Stomach smooth muscle (tissue), 2 donors: ENCODE measurements around the gene HAP1.

Experiments
- H3K27ac ChIP-seq: one replicate; pipeline ENCODE4 v1.7.0; 2013; ENCODE audit warnings: mild to moderate bottlenecking, low read length, inconsistent platforms
- H3K27me3 ChIP-seq, 2 donors: one replicate each; pipeline ENCODE4 v1.7.0; 2013; ENCODE audit warnings: low read length in 2 of 2; ENCODE audit not compliant: insufficient read depth in 2 of 2, control insufficient read depth in 1 of 2
- H3K36me3 ChIP-seq, 2 donors: one replicate each; pipeline ENCODE4 v1.7.0; 2013; ENCODE audit warnings: low read length in 2 of 2; ENCODE audit not compliant: control insufficient read depth in 2 of 2, insufficient read depth in 2 of 2
- H3K4me1 ChIP-seq: one replicate; pipeline ENCODE4 v1.7.0; 2013; ENCODE audit warnings: low read length; ENCODE audit not compliant: control insufficient read depth, insufficient read depth
- H3K4me3 ChIP-seq, 2 donors: one replicate each; pipeline ENCODE4 v1.7.0; 2013; ENCODE audit warnings: low read length in 2 of 2
- H3K9ac ChIP-seq, 2 donors: one replicate each; pipeline ENCODE4 v1.7.0; 2013; ENCODE audit warnings: low read length in 2 of 2, mild to moderate bottlenecking in 1 of 2
- H3K9me3 ChIP-seq, 2 donors: one replicate each; pipeline ENCODE4 v1.7.0; 2013; ENCODE audit warnings: low read length in 2 of 2; ENCODE audit not compliant: control insufficient read depth in 2 of 2
- donor health status: healthy.
- donor health status: Pancreatic carcinoma.

Gene HAP1

GRCh38 chr17:41773190-41773588, 38.7 kb upstream of the HAP1 start:
- Histone ChIP-seq H3K36me3 (peaks cover 0 to 3% of the 10 kb centered on the region in 2 donors), H3K4me3 (no peak overlapping the region), H3K27ac (no peak overlapping the region), H3K27me3 (peaks cover 0 to 2% of the 10 kb centered on the region in 2 donors), H3K9me3 (no peaks in the 10 kb centered on the region), H3K4me1 (peaks cover 25% of the 10 kb centered on the region), H3K9ac (no peak overlapping the region)

- H3K4me1 ChIP-seq = peaks cover 22% of the 10 kb centered on the region
- H3K36me3 ChIP-seq = peaks cover 0 to 4% of the 10 kb centered on the region in 2 donors
- peaks cover 0 to 2% of the 10 kb centered on the region in 2 donors for H3K27me3 ChIP-seq
- no peak overlapping the region for H3K27ac ChIP-seq
- no peak overlapping the region for H3K9ac ChIP-seq
- no peak overlapping the region for H3K4me3 ChIP-seq
- no peaks in the 10 kb centered on the region for H3K9me3 ChIP-seq
These were observed 38.2 kb upstream of the HAP1 start for GRCh38 chr17:41772586-41773189.

- no peak overlapping the region for H3K4me3 ChIP-seq
- H3K27ac ChIP-seq = no peak overlapping the region
- H3K9me3 ChIP-seq = no peaks in the 10 kb centered on the region
- peaks cover 0 to 8% of the 10 kb centered on the region in 2 donors for H3K36me3 ChIP-seq
- peaks cover 0 to 2% of the 10 kb centered on the region in 2 donors for H3K27me3 ChIP-seq
- peaks cover 17% of the 10 kb centered on the region for H3K4me1 ChIP-seq
- H3K9ac ChIP-seq = no peak overlapping the region
These were observed 37.8 kb upstream of the HAP1 start for GRCh38 chr17:41772218-41772585.

- no peak overlapping the region for H3K27ac ChIP-seq
- H3K9ac ChIP-seq = no peak overlapping the region
- no peak overlapping the region for H3K4me3 ChIP-seq
These were observed 37.2 kb upstream of the HAP1 start for GRCh38 chr17:41771389-41772206.

GRCh38 chr17:41769985-41770384, 35.5 kb upstream of the HAP1 start:
- no peaks in the 10 kb centered on the region for H3K9me3 ChIP-seq
- H3K27me3 ChIP-seq = peaks cover 0 to 2% of the 10 kb centered on the region in 2 donors
- peaks cover 2% of the 10 kb centered on the region for H3K4me1 ChIP-seq
- H3K9ac ChIP-seq = no peak overlapping the region
- peaks cover 0 to 8% of the 10 kb centered on the region in 2 donors for H3K36me3 ChIP-seq
- H3K4me3 ChIP-seq = no peak overlapping the region
- H3K27ac ChIP-seq = no peak overlapping the region

More at GRCh38 chr17:41771389-41772206, 37.2 kb upstream of the HAP1 start:
- peaks cover 13% of the 10 kb centered on the region for H3K4me1 ChIP-seq
- peaks cover 0 to 8% of the 10 kb centered on the region in 2 donors for H3K36me3 ChIP-seq
- no peaks in the 10 kb centered on the region for H3K9me3 ChIP-seq
- peaks cover 0 to 2% of the 10 kb centered on the region in 2 donors for H3K27me3 ChIP-seq

- Histone ChIP-seq H3K4me3 (no peak overlapping the region), H3K9ac (no peak overlapping the region)
These were observed 35.0 kb upstream of the HAP1 start for GRCh38 chr17:41769346-41769862.

GRCh38 chr17:41768682-41769288, 34.3 kb upstream of the HAP1 start:
- Histone ChIP-seq H3K27me3 (peaks cover 0 to 2% of the 10 kb centered on the region in 2 donors), H3K27ac (no peak overlapping the region), H3K36me3 (peaks cover 0 to 8% of the 10 kb centered on the region in 2 donors), H3K9me3 (no peaks in the 10 kb centered on the region), H3K9ac (no peak overlapping the region), H3K4me1 (peaks cover 2% of the 10 kb centered on the region), H3K4me3 (no peak overlapping the region)

More at GRCh38 chr17:41769346-41769862, 35.0 kb upstream of the HAP1 start:
- Histone ChIP-seq H3K27me3 (peaks cover 0 to 2% of the 10 kb centered on the region in 2 donors), H3K9me3 (no peaks in the 10 kb centered on the region), H3K27ac (no peak overlapping the region), H3K36me3 (peaks cover 0 to 8% of the 10 kb centered on the region in 2 donors), H3K4me1 (peaks cover 2% of the 10 kb centered on the region)

GRCh38 chr17:41767324-41768042, 33.0 kb upstream of the HAP1 start:
- Histone ChIP-seq H3K36me3 (peaks cover 0 to 12% of the 10 kb centered on the region in 2 donors), H3K4me1 (peaks cover under 1% of the 10 kb centered on the region), H3K4me3 (no peak overlapping the region), H3K27ac (no peak overlapping the region), H3K9me3 (no peaks in the 10 kb centered on the region), H3K9ac (no peak overlapping the region), H3K27me3 (peaks cover 0 to 2% of the 10 kb centered on the region in 2 donors)

- Histone ChIP-seq H3K4me3 (no peak overlapping the region), H3K27me3 (no peaks in the 10 kb centered on the region), H3K9ac (no peak overlapping the region), H3K4me1 (no peaks in the 10 kb centered on the region), H3K36me3 (peaks cover 0 to 12% of the 10 kb centered on the region in 2 donors), H3K9me3 (no peaks in the 10 kb centered on the region), H3K27ac (no peak overlapping the region)
These were observed 31.7 kb upstream of the HAP1 start for GRCh38 chr17:41766135-41766534.

GRCh38 chr17:41763327-41763726, 28.9 kb upstream of the HAP1 start:
- H3K4me3 ChIP-seq = no peak overlapping the region
- H3K36me3 ChIP-seq = peaks cover 0 to 9% of the 10 kb centered on the region in 2 donors
- no peaks in the 10 kb centered on the region for H3K4me1 ChIP-seq
- no peak overlapping the region for H3K27ac ChIP-seq
- no peak overlapping the region for H3K9ac ChIP-seq
- H3K27me3 ChIP-seq = no peaks in the 10 kb centered on the region
- H3K9me3 ChIP-seq = no peaks in the 10 kb centered on the region
